Measurements from ENCODE around the gene SLC35F4. TPM values are rescaled to one million over a fixed set of nuclear protein-coding genes. Genes with fewer than 3 reads are reported as not detected.

The SLC35F4 gene
- total and polyA plus RNA-seq, 2 of the 8 experiments (the other 6 are each of a cell fraction or from before 2014, with no cell fraction given): not detected

GRCh38 chr14:57575482-57575881 lies 290.4 kb downstream of the SLC35F4 start:
- H3K4me2 ChIP-seq (ENCODE audit: insufficient read depth in 1 of 2, low read depth in 2 of 2, low read length in 2 of 2): no peak overlapping the region
- WGBS, 2 experiments (ENCODE audit: extremely low coverage in 1 of 2, insufficient coverage in 1 of 2, insufficient read length in 1 of 2, insufficient replicate concordance in 2 of 2, low coverage in 1 of 2, low lambda C conversion rate in 2 of 2, missing lambda C conversion rate in 1 of 2): 86% methylated on average over 2 of the region's 2 CpGs; no CpG with 5 or more reads in 1 of the 2 experiments
- H2AK5ac ChIP-seq (ENCODE audit: low read depth, low read length): no peak overlapping the region
- no peak overlapping the region for H2BK120ac ChIP-seq (replicated peaks; ENCODE audit: low read depth, low read length)
- H3K27me3 ChIP-seq (replicated peaks in 1 of 4; ENCODE audit: control insufficient read depth in 3 of 4, extremely low read depth in 1 of 4, insufficient read depth in 3 of 4, low read length in 3 of 4): peaks cover 0 to 2% (median 0%) of the 10 kb centered on the region in 4 experiments; a peak in 1 of 7 replicates
- H3K9me3 ChIP-seq (ENCODE audit: insufficient read depth in 2 of 2, low read depth in 1 of 2, low read length in 1 of 2): no peaks in the 10 kb centered on the region
- H3K4me1 ChIP-seq (replicated peaks in 1 of 4; ENCODE audit: control insufficient read depth in 3 of 4, insufficient read depth in 4 of 4, low read length in 3 of 4): peaks cover 0 to 4% (median 1%) of the 10 kb centered on the region in 4 experiments; a peak in 2 of 7 replicates
- H3K36me3 ChIP-seq (ENCODE audit: control insufficient read depth in 2 of 4, insufficient read depth in 4 of 4, low read length in 3 of 4): no peaks in the 10 kb centered on the region
- no peak overlapping the region for H3K4ac ChIP-seq (replicated peaks; ENCODE audit: insufficient read length, low read depth, low read length)
- FAIRE-seq (no peak), DNase-seq (ENCODE audit: low read depth in 1 of 2, low spot score in 2 of 2) (no peak)
- no peaks in the 10 kb centered on the region for H4K20me1 ChIP-seq (replicated peaks in 1 of 2; ENCODE audit: control insufficient read depth in 1 of 2, insufficient read depth in 2 of 2, low read length in 2 of 2)
- no peak overlapping the region for H2BK20ac ChIP-seq (ENCODE audit: low read length)
- POLR2A ChIA-PET (ENCODE audit: partially characterized antibody): no interaction called here
- H2BK15ac ChIP-seq (ENCODE audit: low read length): no peak overlapping the region
- CTCF ChIA-PET (ENCODE audit: partially characterized antibody): interaction anchor here (0.7 to 1.6 kb wide), 3 partner anchors 22 to 111 kb away, joined by 3 to 4 read pairs (median 3); no protein-coding TSS in a partner anchor
- H2BK5ac ChIP-seq (ENCODE audit: low read depth, low read length): no peak overlapping the region
- no peak overlapping the region for H3K23ac ChIP-seq (ENCODE audit: insufficient read length)
- TF ChIP-seq FOSL1 (IDR thresholded peaks at IDR 0.05; ENCODE audit: insufficient read depth, low read depth, low read length) (no peak), TBP (IDR thresholded peaks at IDR 0.05; ENCODE audit: low read depth, low read length) (no peak), EGR1 (IDR thresholded peaks at IDR 0.05; ENCODE audit: borderline replicate concordance, low read depth, low read length) (no peak), SUZ12 (IDR thresholded peaks at IDR 0.05; ENCODE audit: low read length) (no peak), BACH1 (IDR thresholded peaks at IDR 0.05; ENCODE audit: low read length) (no peak), SP1 (IDR thresholded peaks at IDR 0.05; ENCODE audit: low read depth, low read length) (no peak), GTF2F1 (IDR thresholded peaks at IDR 0.05; ENCODE audit: borderline replicate concordance, low read depth, low read length) (no peak), RAD21 (IDR thresholded peaks at IDR 0.05 in 1 of 2, conservative IDR thresholded peaks at IDR 0.05 in 1 of 2; ENCODE audit: low read depth in 2 of 2, low read length in 2 of 2) (no peak), RFX5 (IDR thresholded peaks at IDR 0.05; ENCODE audit: borderline replicate concordance, low read depth, low read length) (no peak), POU5F1 (IDR thresholded peaks at IDR 0.05; ENCODE audit: low read depth, low read length) (no peak), TCF12 (IDR thresholded peaks at IDR 0.05; ENCODE audit: low read depth, low read length) (no peak), TAF1 (IDR thresholded peaks at IDR 0.05; ENCODE audit: low read depth, low read length) (no peak), CTBP2 (IDR thresholded peaks at IDR 0.05; ENCODE audit: borderline replicate concordance, insufficient read depth, insufficient read length, low read length) (no peak)
- H3K9ac ChIP-seq (replicated peaks in 1 of 4; ENCODE audit: extremely low read depth in 1 of 4, low read depth in 3 of 4, low read length in 3 of 4): no peak overlapping the region
- no peak overlapping the region for H4K8ac ChIP-seq (ENCODE audit: extremely low read depth, insufficient read depth, low read length)
- no peaks in the 10 kb centered on the region for H3K79me1 ChIP-seq (ENCODE audit: low read depth, low read length)
- H3K56ac ChIP-seq (replicated peaks; ENCODE audit: insufficient read length, low read depth, low read length): no peak overlapping the region
- no peak overlapping the region for H4K91ac ChIP-seq (replicated peaks; ENCODE audit: insufficient read length, low read length)
- H3K27ac ChIP-seq (ENCODE audit: low read depth, low read length): no peak overlapping the region
- no peak overlapping the region for H3K18ac ChIP-seq (ENCODE audit: extremely low read depth, low read length)
- H2BK12ac ChIP-seq (ENCODE audit: low read depth, low read length): no peak overlapping the region
- H4K5ac ChIP-seq (ENCODE audit: insufficient read length, low read depth, low read length): no peak overlapping the region
- H3K14ac ChIP-seq (ENCODE audit: insufficient read length): no peak overlapping the region
- H3K4me3 ChIP-seq (ENCODE audit: extremely low read depth in 1 of 4, insufficient read depth in 2 of 4, low read depth in 3 of 4, low read length in 4 of 4): no peak overlapping the region
- no peaks in the 10 kb centered on the region for H3K23me2 ChIP-seq (ENCODE audit: low read depth, low read length)
- H3K79me2 ChIP-seq (ENCODE audit: control insufficient read depth in 1 of 2, insufficient read depth in 2 of 2, low read length in 2 of 2): no peaks in the 10 kb centered on the region
- H2AFZ ChIP-seq (ENCODE audit: low read length): no peak overlapping the region
